Activated CD4-positive, alpha-beta memory T cell treated with anti-CD3 and anti-CD28 coated beads, Interleukin-2, amount 10 ng/mL, durations not matched to agents 7 days and 5 days (primary cell): ENCODE measurements around the gene OR4D5. TPM values are rescaled to one million over a fixed set of nuclear protein-coding genes. Genes with fewer than 3 reads are reported as not detected.

Experiments
- CTCF ChIA-PET: fragments of 350-600 bp; sonication (Branson Sonifier 250); formaldehyde crosslinking; loops from one replicate; lab custom pipeline; 2021; ENCODE audit warnings: antibody characterized with exemption, inconsistent platforms; lab: Charles Lee
- POLR2A ChIA-PET: fragments of 350-600 bp; sonication (Branson Sonifier 250); formaldehyde crosslinking; loops from one replicate; lab custom pipeline; 2021; ENCODE audit warnings: antibody characterized with exemption; lab: Charles Lee
- DNase-seq: peaks from one replicate; pipeline ENCODE4 v3.0.0-alpha.2; 2020
- H3K27ac Mint-ChIP-seq: one replicate; pipeline ENCODE4 v1.8.0; 2021; ENCODE audit warnings: mild to moderate bottlenecking, mixed read lengths
- H3K27me3 Mint-ChIP-seq: one replicate; pipeline ENCODE4 v1.8.0; 2021; ENCODE audit warnings: mixed read lengths
- H3K36me3 Mint-ChIP-seq: one replicate; pipeline ENCODE4 v1.8.0; 2021; ENCODE audit warnings: low read depth, mixed read lengths
- H3K4me1 Mint-ChIP-seq: one replicate; pipeline ENCODE4 v1.8.0; 2021; ENCODE audit warnings: mixed read lengths
- H3K4me3 Mint-ChIP-seq: one replicate; pipeline ENCODE4 v1.8.0; 2021; ENCODE audit warnings: mild to moderate bottlenecking, mixed read lengths
- H3K9me3 Mint-ChIP-seq: one replicate; pipeline ENCODE4 v1.8.0; 2021; ENCODE audit warnings: mixed read lengths
- total RNA-seq, 2 experiments: library from RNA; stranded (reverse); gene quantifications; one replicate each; pipeline ENCODE4 v1.2.3, GENCODE V29; 2021

The OR4D5 gene
- total RNA-seq, 2 experiments from 2014 or later, result not detected

GRCh38 chr11:123976770-123977560 lies 37.5 kb downstream of the OR4D5 start:
- CTCF ChIA-PET, result no interaction called here
- no peaks in the 10 kb centered on the region for H3K36me3 Mint-ChIP-seq
- no peaks in the 10 kb centered on the region for H3K27me3 Mint-ChIP-seq
- no peak overlapping the region for H3K4me3 Mint-ChIP-seq
- H3K27ac Mint-ChIP-seq, result no peak overlapping the region
- no peaks in the 10 kb centered on the region for H3K4me1 Mint-ChIP-seq
- H3K9me3 Mint-ChIP-seq, result no peaks in the 10 kb centered on the region
- DNase-seq, result no peak
- POLR2A ChIA-PET, result no interaction called here

- no peak within 1 kb of the TSS for H3K27ac Mint-ChIP-seq
- ChIA-PET POLR2A (no interaction called here), CTCF (no interaction called here)
- no peak within 1 kb of the TSS for H3K4me3 Mint-ChIP-seq
- DNase-seq, result no peak
- H3K27me3 Mint-ChIP-seq, result no peaks in the 10 kb centered on the region
- H3K4me1 Mint-ChIP-seq, result no peaks in the 10 kb centered on the region
- H3K36me3 Mint-ChIP-seq, result no peaks in the 10 kb centered on the region
- no peaks in the 10 kb centered on the region for H3K9me3 Mint-ChIP-seq
Observed at GRCh38 chr11:123977731-123978347, 38.4 kb downstream of the OR4D5 start, which contains the start of gene OR10S1. Gene OR10S1, minus strand, starts transcription at chr11:123977781. Its CDS starts 117 bp downstream, at chr11:123977664.

- H3K36me3 Mint-ChIP-seq, result no peaks in the 10 kb centered on the region
- POLR2A ChIA-PET, result no interaction called here
- H3K27ac Mint-ChIP-seq, result no peak overlapping the region
- peaks cover 2% of the 10 kb centered on the region for H3K9me3 Mint-ChIP-seq
- H3K27me3 Mint-ChIP-seq, result no peaks in the 10 kb centered on the region
- DNase-seq, result no peak
- H3K4me3 Mint-ChIP-seq, result no peak overlapping the region
- H3K4me1 Mint-ChIP-seq, result no peaks in the 10 kb centered on the region
- CTCF ChIA-PET, result no interaction called here
Observed at GRCh38 chr11:123979311-123979710, 39.9 kb downstream of the OR4D5 start.

Other genes starting within 250 kb of the OR4D5 start
- gene ZNF202, start 198.0 kb upstream of the OR4D5 start, total RNA-seq, result 1 to 10 TPM; 9.2 to 9.9 TPM
- gene OR6X1, start 185.1 kb upstream of the OR4D5 start, total RNA-seq, result not detected
- not detected for gene OR6M1, start 133.3 kb upstream of the OR4D5 start, total RNA-seq
- gene TMEM225, start 53.9 kb upstream of the OR4D5 start, total RNA-seq, result not detected
- gene OR8D4, start 37.5 kb upstream of the OR4D5 start, total RNA-seq, result not detected
- gene OR6T1, start 4.2 kb downstream of the OR4D5 start, total RNA-seq, result not detected
- not detected for gene OR10S1, start 38.2 kb downstream of the OR4D5 start, total RNA-seq
- not detected for gene OR10G6, start 55.5 kb downstream of the OR4D5 start, total RNA-seq
- gene OR10G4, start 73.4 kb downstream of the OR4D5 start, total RNA-seq, result not detected
- not detected for gene OR10G9, start 83.4 kb downstream of the OR4D5 start, total RNA-seq
- gene OR10G8, start 87.2 kb downstream of the OR4D5 start, total RNA-seq, result not detected
- gene OR10G7, start 101.7 kb downstream of the OR4D5 start, total RNA-seq, result not detected
- gene VWA5A, start 175.8 kb downstream of the OR4D5 start, total RNA-seq, result 1 to 10 TPM; 6.8 to 7.0 TPM
- not detected for gene OR10D3, start 243.7 kb downstream of the OR4D5 start, total RNA-seq